G401 (cell line): Measurements from ENCODE around the gene TNFAIP8L2. TPM values are rescaled to one million over a fixed set of nuclear protein-coding genes. Genes with fewer than 3 reads are reported as not detected.
A peak's percentile ranks its signal among the peaks of the same experiment; 100 is the strongest.

ENCODE experiments used
- DNase-seq: peaks from one replicate; pipeline ENCODE4 v3.0.0-alpha.2; 2015; ENCODE audit warnings: low spot score
- in situ Hi-C: cut with HindIII; loops from 2 replicates; pipeline ENCODE4 v1.10.0; 2016; ENCODE audit warnings: low sequenced_read_pairs, mixed read lengths
- total RNA-seq: library from RNA; depleted of rRNA; stranded (reverse); fragments of >200 nt; shearing (Covaris generic); gene quantifications from 2 replicates; pipeline ENCODE4 v1.2.3, GENCODE V29; 2014

The TNFAIP8L2 gene
- total RNA-seq, 1 experiment from 2014 or later: not detected

DNA sequence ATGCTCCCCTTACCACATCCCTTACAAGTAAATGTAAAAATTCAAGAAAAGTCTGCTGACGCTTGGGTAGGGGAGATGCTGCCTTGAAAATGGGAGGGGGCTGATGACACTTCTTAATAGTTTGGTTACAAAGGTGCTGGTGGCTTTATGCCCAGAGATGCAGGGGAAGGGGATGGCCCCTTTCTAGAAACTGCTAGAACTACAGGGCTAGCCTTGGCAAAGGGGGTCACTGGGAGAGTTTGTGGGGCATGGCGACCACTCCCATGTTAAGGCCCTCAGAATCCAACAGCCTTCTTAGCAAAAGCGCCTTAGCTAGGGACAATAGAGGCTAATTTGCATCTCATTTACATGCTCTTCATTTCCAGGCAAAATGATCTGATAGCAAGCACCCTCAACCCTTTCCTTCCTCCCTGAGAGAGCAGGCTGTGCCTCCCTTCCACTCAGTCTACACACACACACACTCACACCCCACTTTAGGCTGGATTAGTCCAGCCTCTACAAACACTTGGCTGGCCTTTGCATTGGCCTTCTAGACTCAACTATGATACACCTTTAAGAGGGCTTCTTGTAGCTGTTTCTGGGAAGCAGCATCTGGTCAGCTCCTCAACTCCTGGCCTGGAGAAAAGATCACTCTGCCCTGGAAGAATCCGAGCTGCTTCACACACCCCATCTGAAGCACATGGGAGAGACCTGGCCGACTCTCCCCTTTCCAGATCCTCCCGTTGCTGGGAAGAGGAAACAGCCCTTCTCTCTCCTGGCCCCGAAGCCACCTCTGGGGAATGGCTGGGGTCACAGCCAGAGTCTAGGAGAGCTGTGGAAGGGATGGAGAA, 11.8 kb upstream of the TNFAIP8L2 start:
- in situ Hi-C loops: no loop called here
- DNase-seq: peak; percentile 32

- in situ Hi-C loops: no loop called here
- peak; percentile 53 for DNase-seq
These were observed 11.0 kb upstream of the TNFAIP8L2 start for GRCh38 chr1:151145304-151146071.

- in situ Hi-C loops: no loop called here
- DNase-seq: peak; percentile 49
These were observed 10.4 kb upstream of the TNFAIP8L2 start for GRCh38 chr1:151146072-151146411.

GRCh38 chr1:151146412-151147131, 9.9 kb upstream of the TNFAIP8L2 start, which contains the start of gene SEMA6C:
Gene SEMA6C, minus strand, starts transcription at chr1:151146631. Its CDS starts 4,010 bp downstream, at chr1:151142621.
- peak; percentile 98 for DNase-seq
- in situ Hi-C loops: no loop called here

GRCh38 chr1:151147132-151147503, 9.3 kb upstream of the TNFAIP8L2 start:
- in situ Hi-C loops: no loop called here
- DNase-seq: peak; percentile 61

GRCh38 chr1:151147665-151148064, 8.8 kb upstream of the TNFAIP8L2 start:
- in situ Hi-C loops: no loop called here
- DNase-seq: no peak

GRCh38 chr1:151157067-151157531, 650 bp downstream of the TNFAIP8L2 start:
- DNase-seq: no peak
- in situ Hi-C loops: no loop called here

- in situ Hi-C loops: no loop called here
- DNase-seq: no peak
These were observed 1.9 kb downstream of the TNFAIP8L2 start for GRCh38 chr1:151158326-151158725.

- DNase-seq: no peak
- in situ Hi-C loops: no loop called here
These were observed 2.4 kb downstream of the TNFAIP8L2 start for GRCh38 chr1:151158751-151159251.

DNA sequence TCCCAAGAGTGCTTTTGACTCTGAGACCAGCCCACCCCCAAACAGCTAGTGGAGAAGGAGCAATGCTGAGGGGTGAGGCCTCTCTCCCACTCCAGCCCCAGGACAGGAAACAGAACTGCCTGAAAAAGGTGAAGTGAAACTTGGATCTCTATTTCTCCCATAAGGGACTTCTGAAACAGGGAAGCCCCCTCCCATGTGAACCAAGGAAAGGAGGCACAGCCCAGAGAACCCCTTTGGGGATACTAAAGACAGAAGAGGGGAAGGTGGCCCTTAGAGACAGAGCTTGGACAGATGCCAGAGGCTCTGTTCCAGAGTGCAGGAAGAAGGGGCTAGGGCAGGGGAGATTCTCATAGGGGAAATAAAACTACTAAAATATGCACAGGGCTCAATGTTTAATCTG, 2.9 kb downstream of the TNFAIP8L2 start:
- in situ Hi-C loops: no loop called here

GRCh38 chr1:151164732-151165280, 8.4 kb downstream of the TNFAIP8L2 start:
- in situ Hi-C loops: no loop called here
- no peak for DNase-seq

More for the DNA sequence above, 2.9 kb downstream of the TNFAIP8L2 start:
- DNase-seq: no peak

- DNase-seq: peak; percentile 72
- in situ Hi-C loops: no loop called here
These were observed 8.9 kb downstream of the TNFAIP8L2 start for GRCh38 chr1:151165281-151165737.

GRCh38 chr1:151165738-151166504, 9.5 kb downstream of the TNFAIP8L2 start, which contains the start of the genes LYSMD1 and SCNM1:
Gene LYSMD1, minus strand, starts transcription at chr1:151165902. Its CDS starts 644 bp downstream, at chr1:151165258.
Gene SCNM1, plus strand, starts transcription at chr1:151166144. Its CDS starts 9 bp downstream, at chr1:151166153.
- in situ Hi-C loops: no loop called here
- peak; percentile 98 for DNase-seq

- no peak for DNase-seq
- in situ Hi-C loops: no loop called here
These were observed 10.1 kb downstream of the TNFAIP8L2 start for GRCh38 chr1:151166505-151166956.

DNA sequence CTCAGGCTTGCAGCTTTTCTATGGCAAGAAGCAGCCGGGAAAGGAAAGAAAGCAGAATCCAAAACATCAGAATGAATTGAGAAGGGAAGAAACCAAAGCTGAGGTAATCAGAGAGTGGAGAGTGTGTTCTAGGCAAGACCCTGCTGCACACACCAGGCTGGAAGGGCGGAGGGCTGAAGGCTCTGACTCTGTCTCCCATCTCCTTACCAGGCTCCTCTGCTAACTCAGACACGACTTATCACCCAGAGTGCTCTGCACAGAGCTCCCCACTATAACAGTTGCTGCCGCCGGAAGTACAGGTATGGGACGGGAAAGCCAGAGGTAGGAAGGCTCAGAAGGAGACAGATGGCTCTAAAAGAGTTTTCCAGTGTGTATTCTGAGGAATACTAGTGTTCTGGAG, 10.7 kb downstream of the TNFAIP8L2 start:
- DNase-seq: no peak
- in situ Hi-C loops: no loop called here

DNA sequence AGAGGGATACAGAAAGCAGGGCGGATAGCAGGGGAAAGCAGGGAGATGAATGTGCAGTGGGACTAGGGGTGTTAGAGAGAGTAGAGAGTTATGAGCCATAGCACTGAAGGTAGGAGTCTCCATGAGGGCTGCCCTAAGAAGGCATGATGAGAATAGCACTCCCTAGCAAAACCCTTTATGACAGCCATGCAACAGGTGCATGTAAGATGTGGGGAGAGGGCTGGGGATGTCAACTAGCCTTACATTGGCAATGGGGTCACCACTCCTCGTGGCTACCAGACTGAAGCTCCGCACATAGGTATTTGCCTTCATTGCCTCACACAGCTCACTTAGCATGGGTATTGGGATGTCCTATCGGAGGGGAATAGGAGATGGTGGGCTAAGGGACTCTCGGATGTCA, 14.7 kb downstream of the TNFAIP8L2 start:
- DNase-seq: no peak
- in situ Hi-C loops: no loop called here

DNA sequence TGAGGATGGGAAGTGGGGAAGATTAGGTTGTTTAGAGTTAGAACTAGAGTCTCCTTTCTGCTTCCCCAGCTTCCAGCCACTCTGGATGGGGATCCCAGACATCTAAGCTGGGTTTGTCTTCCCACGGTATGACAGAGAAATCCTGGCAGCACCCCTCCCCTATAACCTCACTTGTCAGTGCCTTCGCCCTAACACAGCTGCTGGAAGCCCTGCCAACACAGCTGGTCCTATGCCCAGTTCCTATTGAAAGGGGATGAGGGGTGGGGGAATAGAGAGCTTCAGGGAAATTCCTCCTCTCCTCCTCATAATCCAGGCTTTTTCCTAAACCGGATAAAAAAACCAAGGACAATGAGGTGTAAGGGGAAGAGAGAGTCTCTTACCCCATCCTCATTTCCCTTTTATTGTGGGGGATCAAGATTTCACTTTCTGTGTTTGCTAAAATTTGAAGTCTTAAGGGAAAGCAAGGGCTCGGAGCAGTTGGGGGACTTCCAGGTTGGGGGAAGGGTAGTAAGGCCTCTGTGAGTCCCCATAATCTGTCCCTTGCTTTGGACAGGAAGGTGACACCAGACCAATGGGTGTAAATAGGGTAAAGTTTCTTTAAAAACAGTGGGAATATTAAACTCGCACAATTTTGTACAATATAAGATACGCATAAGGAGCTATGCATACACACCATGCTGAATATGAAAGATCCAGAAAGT, 18.7 kb downstream of the TNFAIP8L2 start:
- in situ Hi-C loops: no loop called here

More for the DNA sequence above, 18.7 kb downstream of the TNFAIP8L2 start:
- no peak for DNase-seq
